HG03060 (cell line): Measurements from ENCODE around the gene CCDC88C.

Experiments used
- ATAC-seq: cut with Tn5 transposase; IDR thresholded peaks from one replicate; pipeline ENCODE4 v1.9.1; 2021; ENCODE audit warnings: low read depth, moderate number of reproducible peaks; ENCODE audit not compliant: unreplicated experiment

Gene CCDC88C

DNA sequence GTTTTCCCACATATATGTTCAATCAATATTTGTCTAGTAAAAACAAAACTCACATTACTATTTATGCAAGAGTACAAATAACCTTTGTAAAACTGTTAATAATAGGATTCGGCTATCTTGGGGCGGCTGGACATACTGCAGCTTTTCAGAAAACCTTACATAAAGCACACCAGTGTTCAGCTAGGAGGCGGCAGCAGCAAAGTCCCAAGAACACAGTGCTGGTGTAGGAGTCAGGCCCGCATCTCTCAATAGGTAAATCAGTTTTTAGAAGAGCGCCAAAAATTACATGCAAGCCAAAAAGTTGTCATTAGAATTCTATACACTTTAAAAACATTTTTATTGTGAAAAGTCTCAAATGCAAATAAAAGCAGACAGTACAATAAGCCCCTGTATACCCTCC lies 37.5 kb downstream of the CCDC88C start:
- no peak for ATAC-seq

DNA sequence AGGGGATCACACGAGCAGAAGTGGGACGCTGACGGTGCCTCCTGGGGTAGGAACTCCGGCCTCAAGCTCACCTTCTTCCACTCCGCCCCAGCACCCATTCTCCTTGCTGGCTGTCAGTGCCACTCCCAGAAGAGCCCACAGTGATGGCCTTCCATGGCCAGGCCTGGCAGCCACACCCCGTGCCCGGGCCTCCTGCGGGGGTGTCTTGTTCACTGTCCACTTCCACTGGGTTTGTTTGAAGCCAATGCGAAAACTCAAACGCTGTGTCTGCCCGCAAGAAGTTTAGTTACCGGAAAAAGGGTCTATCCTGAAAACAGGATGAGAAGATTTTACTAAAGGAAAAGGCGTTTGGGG lies 38.1 kb downstream of the CCDC88C start:
- no peak for ATAC-seq

DNA sequence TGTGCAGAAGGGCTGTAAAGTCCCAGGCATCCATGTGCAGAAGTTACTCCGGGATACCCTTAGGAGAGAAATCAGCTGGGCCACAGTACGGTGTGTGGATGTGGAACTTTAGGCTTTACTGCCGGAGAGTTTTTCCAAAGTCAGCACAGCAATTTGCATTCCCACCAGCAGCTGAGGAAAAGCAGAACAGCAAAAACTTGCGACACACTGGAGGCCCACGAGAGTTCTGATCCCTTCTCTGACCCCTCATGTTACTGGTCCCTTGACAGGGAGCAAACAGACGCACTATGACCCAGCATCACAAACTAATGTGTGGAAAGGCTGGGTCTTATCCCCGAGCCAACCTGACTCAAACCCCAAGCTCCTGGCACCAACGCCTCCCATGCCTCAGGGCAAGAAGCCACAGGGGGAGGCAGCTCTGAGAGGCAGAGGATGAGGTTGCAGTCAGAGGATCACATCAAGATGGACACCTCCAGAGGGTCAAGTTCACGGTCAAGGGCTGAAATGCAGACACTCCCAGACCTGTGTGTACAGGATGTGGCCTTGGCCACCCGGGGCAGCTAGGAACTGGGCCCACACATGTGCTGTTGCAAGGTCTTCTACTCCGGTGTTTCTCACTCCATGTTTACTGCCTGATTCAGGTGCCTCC lies 38.6 kb downstream of the CCDC88C start:
- ATAC-seq: no peak

DNA sequence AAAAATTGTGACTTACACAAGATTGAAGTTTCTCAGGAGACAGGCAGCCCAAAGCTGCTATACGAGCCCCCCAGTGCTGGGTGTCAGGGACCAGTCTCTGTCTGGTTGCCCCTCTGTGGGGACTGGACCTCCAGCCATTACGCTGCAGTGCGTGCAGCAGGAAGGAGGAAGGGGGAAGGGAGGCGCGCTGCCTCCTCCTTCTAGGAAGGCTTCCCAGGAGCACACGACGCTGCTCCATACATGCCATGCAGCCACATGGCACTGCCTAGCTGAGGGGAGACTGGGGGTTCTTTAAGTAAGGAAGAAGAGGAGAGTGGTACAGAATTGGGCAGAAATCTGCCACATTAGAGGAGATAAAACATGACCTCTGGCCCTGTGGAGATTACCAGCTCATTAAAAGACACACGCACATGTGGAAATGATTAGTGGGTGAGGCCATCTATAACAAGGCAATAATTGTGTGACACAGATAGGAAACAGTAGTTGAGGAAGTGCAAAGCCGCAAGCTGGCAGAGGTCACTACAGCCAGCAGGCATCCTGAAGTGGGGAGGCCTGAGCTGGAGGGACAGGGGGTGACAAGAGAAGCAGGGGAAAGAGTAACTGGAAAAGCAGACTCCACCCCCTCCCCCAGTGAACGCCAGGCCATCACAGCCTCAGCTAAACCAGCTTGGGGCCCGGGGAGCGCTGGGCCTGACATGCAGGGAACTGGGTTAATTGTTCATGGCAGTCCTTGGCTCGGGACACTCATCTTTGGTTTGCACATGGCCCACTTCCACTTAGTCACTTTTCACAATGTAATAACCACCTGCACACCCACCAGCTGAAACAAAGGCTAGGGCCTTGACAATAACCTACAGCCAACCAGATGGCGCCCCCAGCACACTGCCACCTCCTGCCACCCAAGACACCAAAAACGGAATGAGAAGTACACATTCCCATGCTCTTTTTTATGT lies 39.6 kb downstream of the CCDC88C start:
- no peak for ATAC-seq

DNA sequence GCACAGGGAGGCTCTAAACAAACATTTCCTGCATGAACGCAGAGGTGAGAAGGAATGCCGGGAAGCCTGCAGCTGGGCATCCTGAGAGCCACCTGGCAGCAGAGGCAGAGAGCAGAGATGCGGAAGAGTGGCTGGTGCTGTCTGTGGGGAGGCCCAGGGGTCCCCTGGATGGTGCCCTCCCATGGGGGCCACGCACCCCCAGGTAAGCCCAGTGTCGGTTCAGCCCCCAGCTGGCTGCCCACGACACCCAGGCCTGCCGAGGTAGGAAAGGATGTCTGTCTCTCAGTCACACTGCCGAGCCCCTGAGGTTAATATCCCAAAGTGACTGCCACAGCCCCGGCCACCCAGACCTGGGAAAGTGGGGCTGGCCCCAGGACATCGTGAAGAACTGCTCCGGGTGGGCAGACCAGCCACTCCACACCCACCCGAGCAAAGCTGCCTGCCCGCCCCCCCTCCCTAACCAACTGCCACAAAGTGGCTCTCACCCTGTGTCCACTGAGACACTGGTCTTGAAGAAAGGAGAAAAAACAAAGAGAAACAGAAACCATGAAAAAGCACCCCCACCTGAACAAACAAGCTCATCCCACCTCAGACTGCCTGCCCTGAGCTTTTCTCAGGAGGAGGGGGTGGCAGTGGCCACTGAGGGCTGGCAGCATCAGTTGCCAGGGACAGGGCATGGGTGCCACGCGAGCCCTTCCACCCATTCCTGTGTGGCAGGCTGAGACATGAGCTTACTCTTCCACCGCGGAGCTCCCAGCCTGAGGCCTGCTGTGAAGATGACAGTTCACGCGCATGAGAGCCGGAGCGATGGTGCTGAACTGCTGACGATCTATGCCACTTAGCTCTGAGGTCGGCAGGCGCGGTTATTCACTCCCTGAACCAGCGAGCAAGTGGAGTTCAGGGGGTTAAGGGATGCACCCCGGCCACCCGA lies 40.8 kb downstream of the CCDC88C start:
- no peak for ATAC-seq

DNA sequence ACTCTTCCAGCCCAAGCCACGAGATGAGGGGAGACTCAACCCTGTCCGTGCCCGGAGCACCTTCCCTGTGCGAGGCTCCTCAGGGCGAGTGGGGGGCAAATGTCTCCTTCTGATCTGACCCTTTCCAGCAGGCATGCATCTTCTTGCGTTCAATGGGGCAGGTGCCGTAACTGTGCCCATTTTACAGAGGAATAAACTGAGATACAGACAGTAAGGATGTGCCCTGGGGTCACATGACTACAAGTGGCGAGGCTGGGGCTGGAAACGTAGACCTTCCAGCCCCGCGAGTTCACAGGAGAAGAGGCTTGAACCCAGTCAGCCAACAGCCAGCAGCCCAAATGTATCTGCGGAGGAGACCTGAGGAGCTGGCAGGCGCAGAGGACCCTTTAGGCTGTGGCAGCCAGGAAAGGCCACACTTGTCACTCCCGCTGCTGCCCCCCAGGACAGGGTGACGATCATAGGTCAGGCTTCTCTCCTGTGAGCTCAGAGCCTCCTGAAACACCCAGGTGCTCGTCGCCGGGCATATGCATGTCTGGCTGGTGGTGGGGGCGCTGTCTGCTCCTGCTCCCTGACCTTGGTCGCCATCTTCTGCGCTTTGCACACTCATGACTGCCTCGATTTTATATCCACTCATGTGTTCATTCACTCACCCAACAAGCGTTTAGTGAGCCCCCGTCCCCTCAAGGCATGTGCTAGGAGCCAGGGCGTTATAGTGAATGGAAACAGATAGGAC lies 41.7 kb downstream of the CCDC88C start:
- no peak for ATAC-seq

DNA sequence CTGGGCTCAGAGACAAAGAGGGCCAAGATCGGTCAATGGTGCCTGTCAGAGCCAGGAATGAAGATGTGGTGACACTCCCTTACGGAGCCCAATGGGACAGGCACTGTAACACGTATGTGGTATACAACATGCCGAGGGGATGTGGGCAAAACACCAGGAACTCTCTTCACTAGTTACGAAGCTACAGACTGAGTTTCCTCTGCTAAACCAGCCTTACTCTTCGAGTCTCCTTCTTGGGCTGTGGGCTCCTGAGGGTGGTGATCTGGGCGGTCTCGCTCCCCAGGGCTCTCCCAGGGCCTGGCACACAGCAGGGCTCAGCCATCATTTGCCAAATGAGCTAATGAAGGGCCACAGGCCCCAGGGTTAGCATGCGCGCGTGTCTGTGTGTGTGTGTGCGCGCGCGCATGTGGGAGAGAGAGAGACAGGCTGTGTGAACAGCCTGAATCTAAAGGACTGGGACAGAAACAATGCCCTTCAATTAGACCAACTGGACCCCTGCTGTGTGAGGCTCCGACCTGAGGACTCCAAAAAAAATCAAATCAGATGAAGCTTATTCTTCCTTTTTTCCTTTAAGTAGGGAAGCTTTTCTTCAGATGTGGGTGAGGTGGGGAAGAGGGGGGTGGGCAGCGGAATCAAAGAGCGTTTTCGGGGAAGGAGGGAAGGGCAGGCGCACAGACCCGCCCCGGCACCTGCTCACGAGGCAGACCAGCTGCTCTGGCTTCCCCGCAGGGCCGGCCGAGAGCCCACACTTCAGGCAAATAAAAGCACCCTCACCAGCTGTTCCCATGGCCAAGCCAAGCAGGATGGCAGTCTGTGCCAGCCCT lies 42.5 kb downstream of the CCDC88C start:
- no peak for ATAC-seq

DNA sequence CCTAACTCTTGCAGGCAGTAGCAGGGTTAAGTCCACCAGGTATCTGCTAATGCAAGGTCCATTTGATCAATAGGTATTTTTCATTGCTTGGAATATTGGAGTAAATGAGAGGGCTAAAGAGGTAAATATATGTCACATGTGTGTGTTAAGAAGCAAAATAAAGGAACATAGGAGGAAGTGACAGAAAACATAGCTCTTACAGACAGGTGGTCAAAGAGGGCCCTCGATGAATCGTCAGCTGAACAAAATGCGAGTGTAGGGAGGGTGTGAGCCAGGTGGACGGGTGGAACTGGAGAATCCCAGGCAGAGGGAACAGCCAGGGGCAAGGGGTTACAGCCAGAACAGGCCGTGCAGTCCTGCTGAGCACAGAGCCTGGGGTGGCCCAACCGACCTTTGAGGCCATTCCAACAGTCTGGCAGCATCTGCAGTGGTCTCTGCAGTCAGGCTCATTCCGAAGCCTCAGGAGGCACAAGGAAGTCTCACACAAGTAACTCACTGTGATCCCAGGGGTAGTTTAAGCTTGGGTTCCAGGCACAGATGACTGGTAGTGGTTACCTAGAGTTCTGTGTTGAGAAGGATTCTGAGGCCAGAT lies 43.2 kb downstream of the CCDC88C start:
- ATAC-seq: no peak

DNA sequence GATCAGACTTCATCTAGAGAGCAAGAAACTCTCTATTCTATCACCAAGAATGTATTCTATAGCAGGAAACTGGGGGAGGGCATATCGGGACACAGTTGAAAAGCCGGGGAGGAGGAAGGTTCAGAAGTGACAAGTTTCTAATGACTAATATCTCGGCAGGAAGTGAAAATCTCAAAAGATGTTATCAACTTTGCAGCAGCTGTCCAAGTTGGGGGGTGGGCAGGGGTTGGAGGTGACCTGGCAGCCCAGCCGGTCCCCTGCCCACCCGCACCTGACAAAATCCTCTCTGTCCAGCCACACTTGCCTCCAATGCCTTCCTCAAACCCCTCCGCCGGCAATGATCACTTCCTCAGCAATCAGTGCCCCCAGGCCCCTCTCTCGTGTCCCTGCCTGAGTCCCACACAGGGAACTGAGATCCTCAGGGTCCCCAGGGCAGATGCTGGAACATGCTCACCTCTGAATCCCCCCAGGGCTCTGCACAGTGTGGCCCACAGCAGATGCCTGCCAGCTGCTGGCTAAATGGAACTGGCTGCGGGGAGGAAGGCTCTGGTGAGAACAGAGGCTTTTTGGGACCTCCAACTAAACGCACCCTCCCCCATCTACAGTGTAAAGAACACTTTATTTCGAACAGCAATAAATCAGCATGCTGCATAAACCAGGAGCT lies 43.9 kb downstream of the CCDC88C start:
- peak; percentile 39 for ATAC-seq

DNA sequence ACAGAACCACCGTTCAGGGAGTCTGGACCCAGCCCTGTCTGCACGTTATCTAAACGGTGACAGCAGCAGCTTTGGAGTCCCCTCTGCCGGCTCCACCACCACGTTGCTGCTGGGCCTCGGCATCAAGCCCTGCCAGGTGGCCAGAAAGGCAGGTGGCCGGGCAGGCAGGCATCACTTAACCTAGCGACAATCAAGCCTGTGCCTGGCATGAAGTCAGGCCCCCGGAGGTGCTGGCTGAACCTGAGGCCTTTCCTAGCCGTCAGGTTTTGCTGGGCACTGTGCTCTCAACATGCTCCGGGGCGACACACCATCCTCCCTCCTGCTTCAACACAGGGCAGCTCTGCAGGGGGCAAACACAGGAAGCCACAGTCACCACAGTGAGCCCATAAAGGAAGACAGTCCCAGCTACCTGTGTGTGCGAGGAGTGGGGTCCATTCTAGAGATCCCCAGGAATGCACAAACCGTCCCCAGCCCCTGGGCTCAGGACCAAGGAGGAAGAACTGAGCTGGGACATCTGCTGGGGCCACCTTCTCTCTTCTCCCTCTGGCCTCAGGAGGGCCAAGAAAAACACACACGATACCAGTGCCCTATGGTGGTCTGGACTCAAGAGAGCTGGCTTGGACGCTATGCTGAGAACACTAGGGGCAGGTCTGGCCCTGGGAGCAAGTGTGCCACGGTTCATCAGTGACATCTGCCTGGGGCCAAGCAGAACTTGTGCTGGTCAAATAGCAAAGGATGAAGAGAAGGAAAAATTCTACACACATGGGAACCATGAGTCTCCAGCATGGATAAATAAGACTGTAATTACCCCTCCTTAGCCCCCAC lies 44.7 kb downstream of the CCDC88C start:
- peak; percentile 9 for ATAC-seq

DNA sequence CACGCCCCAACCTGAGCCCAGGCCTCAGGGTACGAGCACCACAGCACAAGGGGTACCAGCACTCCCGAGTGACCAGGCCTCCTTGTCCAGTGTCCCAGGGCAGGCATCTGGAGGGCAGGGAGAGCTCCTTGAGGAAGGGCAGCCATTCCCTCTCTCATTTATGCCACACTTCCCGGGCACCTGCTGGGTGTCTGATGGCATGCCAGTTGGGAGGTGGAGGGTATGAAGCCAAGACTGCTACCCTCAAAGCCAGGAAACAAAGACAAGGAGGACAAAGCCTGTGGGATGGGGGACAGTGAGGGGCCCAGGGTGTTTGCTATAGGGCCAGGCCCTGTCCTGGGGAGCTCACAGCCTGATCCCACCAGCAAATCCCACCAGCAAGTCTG lies 45.6 kb downstream of the CCDC88C start:
- no peak for ATAC-seq

DNA sequence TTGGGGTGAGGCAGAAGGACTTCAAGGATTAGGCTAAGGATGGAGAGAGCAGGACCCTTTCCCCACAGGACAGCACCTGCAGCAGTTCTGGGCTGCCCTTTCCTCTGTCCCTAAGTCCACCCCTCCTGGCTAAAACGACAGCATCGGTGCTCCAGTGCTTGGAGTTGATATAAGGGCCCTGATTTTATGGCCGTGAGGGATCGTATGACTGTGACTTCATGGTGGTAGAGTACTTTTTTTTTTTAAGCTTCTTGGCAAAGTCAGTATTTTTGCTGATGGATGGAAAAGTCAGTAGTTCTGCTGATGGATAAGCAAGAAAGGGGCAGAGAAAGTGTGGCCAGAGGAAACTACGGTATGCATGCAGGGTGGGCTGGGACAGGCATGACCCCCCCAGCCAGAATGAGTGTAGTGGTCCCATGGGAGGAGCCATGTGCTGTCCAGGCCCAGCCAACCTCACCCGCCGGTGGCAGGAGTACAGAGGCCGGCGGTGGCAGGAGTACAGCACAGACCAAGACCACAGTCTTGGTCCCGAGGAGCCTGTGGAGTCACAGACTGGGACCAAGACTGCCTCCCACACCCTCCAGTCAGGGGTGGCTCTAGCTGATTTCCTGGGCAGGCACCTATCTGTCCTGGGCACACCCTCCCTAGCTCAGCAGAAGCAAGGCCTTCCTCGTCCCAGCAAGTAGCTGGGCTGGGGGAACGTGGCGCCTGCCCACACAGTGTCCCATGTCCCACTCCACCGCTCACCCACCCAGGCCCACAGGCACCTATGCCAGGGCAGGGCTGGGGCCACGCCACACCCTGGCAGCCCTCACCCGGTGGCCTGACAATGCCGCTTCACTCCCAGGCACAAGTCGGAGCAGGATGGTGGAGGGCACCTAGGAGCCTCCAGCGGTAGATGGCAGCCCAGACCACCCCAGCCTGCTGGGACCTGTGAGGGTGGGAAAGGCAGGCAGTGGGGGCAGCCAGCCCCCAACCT lies 46.3 kb downstream of the CCDC88C start:
- ATAC-seq: no peak

DNA sequence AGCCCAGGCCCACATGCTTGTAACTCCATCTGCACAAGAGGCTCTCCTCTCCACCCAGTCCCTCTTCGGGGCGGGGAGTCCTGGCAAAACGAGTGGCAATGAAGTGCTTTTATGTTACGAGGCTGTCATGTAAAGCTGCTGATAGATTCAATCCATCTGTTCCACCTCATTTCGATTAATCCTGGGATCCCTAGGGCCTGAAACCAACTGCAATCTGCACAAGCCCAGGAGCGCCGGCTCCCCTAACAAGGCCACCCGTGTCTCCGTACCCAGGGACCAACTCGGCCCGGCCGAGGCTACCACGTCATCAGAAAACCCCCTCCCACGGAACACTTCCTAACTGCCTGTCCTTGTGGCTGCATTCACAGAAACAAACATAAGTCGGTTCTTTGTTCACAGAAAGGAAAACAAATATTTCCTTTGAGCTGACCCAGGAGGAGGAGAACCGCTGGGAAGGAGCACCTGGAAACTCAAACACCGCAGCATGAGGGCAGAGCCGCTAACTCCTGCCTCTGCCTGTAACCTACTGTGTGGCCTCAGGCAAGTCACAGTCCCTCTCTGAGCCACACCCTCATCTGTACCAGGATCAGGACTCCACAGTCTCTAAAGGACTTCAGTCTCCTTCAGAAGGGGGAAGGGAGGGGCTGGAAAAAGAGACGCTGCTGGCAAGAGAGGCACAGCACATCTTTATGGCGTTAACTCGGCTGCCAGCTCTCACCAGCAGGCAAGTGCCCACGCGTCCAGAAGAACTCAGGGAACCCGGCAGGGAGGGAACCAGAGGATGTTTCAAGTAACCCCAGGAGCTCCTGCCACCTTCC lies 47.8 kb downstream of the CCDC88C start:
- ATAC-seq: no peak

DNA sequence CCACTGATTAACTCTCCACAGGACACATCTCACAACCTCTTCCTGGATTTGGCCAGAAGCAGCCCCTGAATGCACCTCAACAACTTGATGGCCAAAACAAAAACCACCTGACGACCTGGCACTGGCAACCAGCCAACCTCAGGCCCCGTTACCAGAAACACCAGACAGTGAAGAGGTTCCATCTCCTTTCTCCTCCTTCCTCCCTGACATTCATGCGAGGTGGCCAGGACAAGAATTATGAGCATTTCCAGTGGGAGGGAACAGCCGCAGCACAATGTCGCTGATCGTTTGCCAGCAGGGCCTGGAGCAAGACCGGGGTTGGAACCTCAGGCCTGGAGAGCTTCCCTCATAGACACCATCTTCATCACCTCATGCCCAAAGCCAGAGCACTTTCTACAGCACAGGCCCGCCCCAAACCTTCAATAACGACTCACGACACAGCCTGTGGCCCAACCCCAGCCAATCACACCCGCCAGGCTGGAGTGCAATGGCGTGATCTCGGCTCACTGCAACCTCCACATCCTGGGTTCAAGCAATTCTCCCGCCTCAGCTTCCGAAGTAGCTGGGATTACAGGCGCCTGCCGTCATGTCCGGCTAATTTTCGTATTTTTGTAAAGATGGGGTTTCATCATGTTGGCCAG lies 48.7 kb downstream of the CCDC88C start:
- no peak for ATAC-seq
